ENCODE measurements around the gene MUC6. TPM values are rescaled to one million over a fixed set of nuclear protein-coding genes. Genes with fewer than 3 reads are reported as not detected.

The MUC6 gene
- total RNA-seq, 1 experiment from 2014 or later, result not detected

- H4K5ac ChIP-seq (ENCODE audit: insufficient read length, low read depth, low read length), result no peak overlapping the region
- H4K8ac ChIP-seq (replicated peaks; ENCODE audit: insufficient read length, low read depth, low read length), result no peak overlapping the region
- H3K23me2 ChIP-seq (ENCODE audit: insufficient read length, low read depth, low read length, poor library complexity, severe bottlenecking), result no peaks in the 10 kb centered on the region
- H4K20me1 ChIP-seq (ENCODE audit: control insufficient read depth, insufficient read depth, insufficient read length), result no peaks in the 10 kb centered on the region
- no peak overlapping the region for H4K91ac ChIP-seq (ENCODE audit: insufficient read length, low read depth, low read length)
- H3K23ac ChIP-seq (ENCODE audit: insufficient read length, low read depth, low read length), result no peak overlapping the region
- H2BK12ac ChIP-seq (ENCODE audit: insufficient read length, low read depth, low read length), result no peak overlapping the region
- H3K4ac ChIP-seq (ENCODE audit: low read depth, low read length), result no peak overlapping the region
- Mint-ChIP-seq H3K27ac (no peak overlapping the region), H3K27me3 (ENCODE audit: low read depth) (peaks cover 8% of the 10 kb centered on the region), H3K4me1 (no peaks in the 10 kb centered on the region), H3K4me3 (no peak overlapping the region), H3K9me3 (no peaks in the 10 kb centered on the region; a peak in 1 of 5 replicates), H3K36me3 (ENCODE audit: insufficient read depth in 1 of 3, low read depth in 3 of 3) (no peaks in the 10 kb centered on the region; a peak in 1 of 7 replicates)
- no peak overlapping the region for H3K56ac ChIP-seq (ENCODE audit: insufficient read length, low read depth, low read length)
- DNase-seq, result no peak
- no peak overlapping the region for H3K14ac ChIP-seq (ENCODE audit: insufficient read depth, low read length)
- no peak overlapping the region for H3T11ph ChIP-seq (ENCODE audit: low read length)
- no peak overlapping the region for H2BK5ac ChIP-seq (ENCODE audit: insufficient read length, low read length)
- no peak overlapping the region for H2BK15ac ChIP-seq (ENCODE audit: low read depth, low read length)
- H3K4me2 ChIP-seq (ENCODE audit: insufficient read depth, insufficient read length, low read length), result no peak overlapping the region
- no peaks in the 10 kb centered on the region for H3K79me2 ChIP-seq (ENCODE audit: insufficient read depth, low read length)
- no peak overlapping the region for H3K18ac ChIP-seq (ENCODE audit: insufficient read length, low read depth, low read length)
- no peak overlapping the region for H2AK5ac ChIP-seq (ENCODE audit: insufficient read length, low read length)
- no peaks in the 10 kb centered on the region for H3K27me3 ChIP-seq (ENCODE audit: insufficient read depth, low read length)
- no peak overlapping the region for H2AFZ ChIP-seq (ENCODE audit: low read length)
- no CpG with 5 or more reads among the region's 8 CpGs for WGBS (ENCODE audit: extremely low coverage, insufficient read length, low lambda C conversion rate)
- no peak overlapping the region for H2BK20ac ChIP-seq (ENCODE audit: low read depth, low read length, poor library complexity, severe bottlenecking)
- H3K9ac ChIP-seq (ENCODE audit: extremely low read depth, insufficient read length, low read length), result no peak overlapping the region
- no peaks in the 10 kb centered on the region for H3K79me1 ChIP-seq (ENCODE audit: insufficient read depth, low read depth, low read length, poor library complexity, severe bottlenecking)
- H3K27ac ChIP-seq (ENCODE audit: insufficient read length, low read depth, low read length), result no peak overlapping the region
- no peak for TF ChIP-seq CTCF (conservative IDR thresholded peaks at IDR 0.05)
- no peaks in the 10 kb centered on the region for H3K9me3 ChIP-seq (ENCODE audit: control insufficient read depth, low read depth, low read length)
- no peak overlapping the region for H2BK120ac ChIP-seq (ENCODE audit: low read depth, low read length, poor library complexity, severe bottlenecking)
- no peaks in the 10 kb centered on the region for H3K4me1 ChIP-seq (ENCODE audit: insufficient read depth, low read length)
These were observed 4.6 kb upstream of the MUC6 start for GRCh38 chr11:1041149-1041467.

Measured in H9 (cell line).